ENCODE measurements around the gene DCK.

DNA sequence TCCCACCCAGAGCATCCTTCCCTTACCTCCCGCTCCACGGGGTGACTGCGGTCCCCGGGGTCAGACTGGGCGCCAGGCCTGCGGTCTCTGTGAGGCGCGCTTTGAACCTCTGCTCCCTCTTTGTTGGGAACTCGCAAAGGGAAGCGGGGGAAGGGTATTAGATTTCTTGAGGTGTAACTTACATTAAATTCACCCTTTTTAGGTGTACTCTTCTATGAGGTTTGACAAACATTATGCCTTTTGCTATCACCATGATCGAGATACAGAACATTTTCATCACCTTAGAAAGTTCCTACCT is 569 bp downstream of the DCK start:
- 0 out of 2 replicates have a peak, but pooled peaks have one; percentile 8 for TF ChIP-seq L3MBTL2 (conservative IDR thresholded peaks at IDR 0.05)
- no peak for TF ChIP-seq NFRKB (IDR thresholded peaks at IDR 0.05)
- TF ChIP-seq SP1 (IDR thresholded peaks at IDR 0.05) = no peak
- no peak for TF ChIP-seq SUZ12 (IDR thresholded peaks at IDR 0.05)
- no peak for TF ChIP-seq HDGF (IDR thresholded peaks at IDR 0.05; ENCODE audit: borderline replicate concordance)
- TF ChIP-seq FOXA1 (IDR thresholded peaks at IDR 0.05) = no peak
- TF ChIP-seq BHLHE40 (IDR thresholded peaks at IDR 0.05; ENCODE audit: borderline replicate concordance) = no peak
- no peak for TF ChIP-seq FOXM1 (IDR thresholded peaks at IDR 0.05; ENCODE audit: borderline replicate concordance)
- no peak for TF ChIP-seq ARNT (IDR thresholded peaks at IDR 0.05)
- TF ChIP-seq FOXK2 (IDR thresholded peaks at IDR 0.05) = no peak

Data from HEK293T (cell line).